ENCODE data around the gene SIL1. TPM values are rescaled to one million over a fixed set of nuclear protein-coding genes. Genes with fewer than 3 reads are reported as not detected.

Gene SIL1
- total RNA-seq, 2 experiments from 2014 or later: 21.4 to 29.6 TPM

DNA sequence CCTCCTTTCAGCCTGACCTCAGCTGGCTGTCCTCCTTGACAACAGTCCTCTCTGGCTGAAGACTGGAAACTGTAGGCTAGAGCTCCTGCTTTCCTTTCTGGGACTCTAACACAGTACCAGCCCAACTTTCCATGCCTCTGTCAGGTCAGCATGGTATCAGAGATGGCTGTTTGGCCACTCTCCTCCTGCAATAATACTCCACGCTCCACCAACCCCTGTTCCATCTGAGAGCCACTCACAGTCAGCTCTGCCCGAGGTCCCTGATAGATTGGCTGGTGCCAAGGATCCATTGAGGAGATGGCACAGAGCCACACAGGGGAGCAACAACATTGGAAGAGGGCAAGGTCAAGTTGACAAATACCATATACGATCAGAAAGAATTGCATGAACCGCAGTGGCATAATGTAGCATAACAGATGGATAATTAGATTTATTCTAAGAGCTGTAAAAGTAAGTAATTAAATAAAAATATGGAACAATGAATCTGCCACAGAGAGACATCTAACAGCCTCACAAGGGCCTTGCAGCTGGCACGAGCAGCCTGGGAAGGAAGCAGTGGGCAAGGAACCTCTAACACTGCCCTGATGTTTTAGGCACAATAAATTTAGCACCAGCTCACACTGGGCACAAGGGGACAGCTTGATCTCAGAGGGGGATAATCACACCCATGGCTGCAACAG is 228.7 kb downstream of the SIL1 start:
- H3K9me3 Mint-ChIP-seq: no peaks in the 10 kb centered on the region
- H3K4me3 Mint-ChIP-seq: no peak overlapping the region
- no peaks in the 10 kb centered on the region for H3K27me3 Mint-ChIP-seq (ENCODE audit: low read depth)
- no peak overlapping the region for H3K27ac Mint-ChIP-seq
- H3K36me3 Mint-ChIP-seq (ENCODE audit: low read depth): no peaks in the 10 kb centered on the region
- no peak for DNase-seq
- CTCF ChIA-PET: interaction anchor here (0.5 to 0.6 kb wide), 2 partner anchors 297 to 383 kb away, joined by 3 to 4 read pairs; no protein-coding TSS in a partner anchor
- H3K4me1 Mint-ChIP-seq (ENCODE audit: low read depth): no peaks in the 10 kb centered on the region
- intact Hi-C loops (cut with micrococcal nuclease): no loop called here

DNA sequence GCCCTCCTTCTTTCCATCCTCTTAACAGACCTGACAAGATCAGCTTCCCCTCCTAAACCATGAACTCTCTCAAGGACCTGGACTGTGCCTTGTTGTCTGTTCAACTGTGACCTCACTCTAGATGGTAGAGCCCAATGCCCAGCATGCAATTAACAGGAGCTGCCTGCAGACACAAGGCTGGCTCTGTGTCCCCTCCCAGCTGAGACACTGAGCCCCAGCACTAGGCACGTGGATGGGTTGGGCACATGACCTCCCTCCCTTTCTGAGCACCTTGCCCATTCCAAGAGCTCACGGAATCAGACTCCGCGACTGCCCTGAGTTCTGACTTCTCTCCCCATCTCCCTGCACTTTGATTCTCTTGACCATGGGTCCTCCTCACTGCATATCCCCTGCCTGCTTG is 229.6 kb downstream of the SIL1 start:
- Mint-ChIP-seq H3K9me3 (no peaks in the 10 kb centered on the region), H3K4me3 (no peak overlapping the region), H3K36me3 (ENCODE audit: low read depth) (no peaks in the 10 kb centered on the region), H3K27ac (no peak overlapping the region), H3K4me1 (ENCODE audit: low read depth) (no peaks in the 10 kb centered on the region), H3K27me3 (ENCODE audit: low read depth) (no peaks in the 10 kb centered on the region)
- CTCF ChIA-PET: no interaction called here
- intact Hi-C loops (cut with micrococcal nuclease): no loop called here
- no peak for DNase-seq

DNA sequence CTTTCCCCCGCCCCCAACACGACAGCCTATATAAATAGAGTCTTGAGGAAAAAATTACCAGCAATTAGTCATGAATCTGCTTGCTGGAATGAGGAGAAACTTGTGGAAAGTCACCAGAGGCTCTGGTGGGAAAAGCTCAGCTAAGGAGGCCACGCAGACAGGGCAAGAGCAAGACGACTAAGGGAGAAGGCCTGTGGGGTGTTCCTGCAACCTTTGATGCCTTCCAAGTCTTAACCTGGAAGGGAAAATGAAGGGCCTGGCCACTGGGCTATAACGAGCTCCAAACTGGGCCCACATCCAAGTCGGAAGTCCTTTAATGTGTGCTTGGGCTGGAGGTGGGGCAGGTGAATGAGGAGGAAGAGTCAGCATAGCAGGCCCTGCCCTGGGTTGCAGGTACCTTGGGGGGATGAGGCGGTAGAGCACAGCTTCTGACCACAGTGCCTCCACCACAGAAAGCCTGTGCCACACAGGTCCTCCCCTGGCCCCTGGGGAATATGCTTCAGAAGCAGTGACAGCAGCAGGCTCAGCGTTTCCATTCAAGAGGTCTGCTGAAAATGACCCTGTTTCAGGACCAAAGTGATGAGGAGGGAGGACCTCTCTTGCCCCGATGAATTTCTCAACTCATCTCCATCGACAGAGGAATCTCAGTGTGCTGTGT is 230.2 kb downstream of the SIL1 start:
- no peaks in the 10 kb centered on the region for H3K27me3 Mint-ChIP-seq (ENCODE audit: low read depth)
- intact Hi-C loops (cut with micrococcal nuclease): no loop called here
- CTCF ChIA-PET: no interaction called here

DNA sequence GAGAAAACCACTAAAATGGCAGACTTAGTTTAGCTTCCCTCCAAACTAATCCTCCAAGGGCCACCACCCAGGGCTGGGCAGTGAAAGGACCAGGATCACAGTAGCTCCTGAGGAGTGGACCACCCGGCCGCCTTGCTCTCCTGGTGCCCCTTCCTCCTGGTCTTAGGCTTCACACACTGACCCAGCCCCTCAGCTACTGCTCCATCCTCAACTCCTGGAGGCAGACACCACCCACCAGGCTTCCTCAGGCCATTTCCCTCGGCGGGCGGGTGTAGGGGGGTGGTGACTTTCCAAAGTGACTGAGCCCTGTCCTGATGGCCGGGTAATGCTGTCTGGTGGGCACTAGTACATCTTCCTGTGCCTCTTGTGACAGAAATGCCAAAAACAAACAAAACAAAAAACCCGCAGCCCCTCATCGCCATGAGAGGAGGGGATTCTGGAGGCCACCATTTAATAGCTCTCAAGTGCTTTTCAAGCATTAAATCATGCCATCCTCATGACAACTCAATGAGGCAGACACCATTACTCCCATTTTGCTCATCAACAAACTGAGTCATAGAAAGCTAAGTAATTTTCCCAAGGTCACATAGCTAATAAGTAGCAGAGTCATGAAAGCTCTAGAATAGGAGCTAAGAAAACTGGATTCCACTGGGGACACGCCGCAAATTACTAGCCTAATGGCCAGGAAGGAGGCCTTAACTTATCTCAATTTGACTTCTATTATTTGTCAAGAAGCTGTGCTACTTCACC is 231.8 kb downstream of the SIL1 start:
- Mint-ChIP-seq H3K27me3 (ENCODE audit: low read depth) (no peaks in the 10 kb centered on the region), H3K27ac (no peak overlapping the region), H3K36me3 (ENCODE audit: low read depth) (no peaks in the 10 kb centered on the region), H3K9me3 (no peaks in the 10 kb centered on the region), H3K4me1 (ENCODE audit: low read depth) (no peaks in the 10 kb centered on the region), H3K4me3 (no peak overlapping the region)
- no peak for DNase-seq
- CTCF ChIA-PET: no interaction called here
- intact Hi-C loops (cut with micrococcal nuclease): no loop called here

More for the DNA sequence above, 230.2 kb downstream of the SIL1 start:
- H3K27ac Mint-ChIP-seq: no peak overlapping the region
- H3K4me1 Mint-ChIP-seq (ENCODE audit: low read depth): no peaks in the 10 kb centered on the region
- H3K9me3 Mint-ChIP-seq: no peaks in the 10 kb centered on the region
- H3K4me3 Mint-ChIP-seq: no peak overlapping the region
- no peaks in the 10 kb centered on the region for H3K36me3 Mint-ChIP-seq (ENCODE audit: low read depth)
- DNase-seq: no peak

DNA sequence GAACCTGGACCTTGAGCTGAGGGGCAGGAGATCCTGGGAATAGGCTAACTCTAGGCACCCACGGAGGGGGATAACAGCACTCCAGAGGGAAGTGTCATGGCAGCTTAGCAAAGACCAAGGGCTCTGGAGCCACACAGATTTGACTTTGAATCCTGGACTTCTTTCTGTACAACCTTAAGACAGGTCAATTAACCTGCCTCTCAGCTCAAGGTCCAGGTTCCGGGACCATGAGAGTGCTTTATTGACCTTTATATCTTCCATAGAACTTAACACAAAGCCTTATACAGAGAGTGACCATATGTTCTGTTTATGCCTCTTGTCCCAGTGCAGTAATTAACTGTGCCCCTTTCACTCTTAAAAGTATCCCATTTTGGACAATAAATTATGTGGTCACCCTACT is 232.5 kb downstream of the SIL1 start:
- Mint-ChIP-seq H3K4me1 (ENCODE audit: low read depth) (no peaks in the 10 kb centered on the region), H3K27me3 (ENCODE audit: low read depth) (no peaks in the 10 kb centered on the region), H3K9me3 (no peaks in the 10 kb centered on the region), H3K36me3 (ENCODE audit: low read depth) (no peaks in the 10 kb centered on the region), H3K27ac (no peak overlapping the region), H3K4me3 (no peak overlapping the region)
- DNase-seq: no peak
- intact Hi-C loops (cut with micrococcal nuclease): no loop called here
- CTCF ChIA-PET: no interaction called here

DNA sequence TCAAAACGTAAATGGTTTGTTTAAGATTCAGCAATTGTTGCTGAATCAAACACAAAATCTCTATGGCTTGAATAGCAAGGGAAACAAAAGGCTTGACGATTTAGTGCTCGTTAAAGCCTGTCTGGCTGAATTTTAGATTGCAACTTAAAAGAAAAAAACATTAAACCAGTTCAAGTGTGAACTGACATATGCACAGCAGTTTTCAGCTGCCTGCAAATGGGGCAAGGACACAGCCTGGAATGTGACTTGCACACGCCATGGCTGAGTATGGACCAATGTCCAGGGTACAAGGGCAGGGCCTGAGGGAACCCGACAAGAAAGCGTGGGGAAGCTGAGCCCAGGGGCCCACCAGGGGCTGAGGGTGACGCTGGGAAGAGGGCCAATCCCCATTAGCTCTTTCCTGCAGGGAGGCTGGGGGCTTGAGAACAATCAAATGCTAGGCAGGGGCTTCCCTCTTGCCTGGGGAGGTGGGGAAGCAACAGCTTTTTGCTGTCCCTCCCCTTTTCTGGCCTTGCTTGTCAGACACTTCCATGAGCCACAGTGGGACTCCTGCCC is 233.4 kb downstream of the SIL1 start:
- CTCF ChIA-PET: no interaction called here
- H3K4me1 Mint-ChIP-seq (ENCODE audit: low read depth): no peaks in the 10 kb centered on the region
- H3K9me3 Mint-ChIP-seq: no peaks in the 10 kb centered on the region
- no peak overlapping the region for H3K27ac Mint-ChIP-seq
- no peaks in the 10 kb centered on the region for H3K27me3 Mint-ChIP-seq (ENCODE audit: low read depth)
- no peak overlapping the region for H3K4me3 Mint-ChIP-seq
- intact Hi-C loops (cut with micrococcal nuclease): no loop called here
- H3K36me3 Mint-ChIP-seq (ENCODE audit: low read depth): no peaks in the 10 kb centered on the region
- no peak for DNase-seq

DNA sequence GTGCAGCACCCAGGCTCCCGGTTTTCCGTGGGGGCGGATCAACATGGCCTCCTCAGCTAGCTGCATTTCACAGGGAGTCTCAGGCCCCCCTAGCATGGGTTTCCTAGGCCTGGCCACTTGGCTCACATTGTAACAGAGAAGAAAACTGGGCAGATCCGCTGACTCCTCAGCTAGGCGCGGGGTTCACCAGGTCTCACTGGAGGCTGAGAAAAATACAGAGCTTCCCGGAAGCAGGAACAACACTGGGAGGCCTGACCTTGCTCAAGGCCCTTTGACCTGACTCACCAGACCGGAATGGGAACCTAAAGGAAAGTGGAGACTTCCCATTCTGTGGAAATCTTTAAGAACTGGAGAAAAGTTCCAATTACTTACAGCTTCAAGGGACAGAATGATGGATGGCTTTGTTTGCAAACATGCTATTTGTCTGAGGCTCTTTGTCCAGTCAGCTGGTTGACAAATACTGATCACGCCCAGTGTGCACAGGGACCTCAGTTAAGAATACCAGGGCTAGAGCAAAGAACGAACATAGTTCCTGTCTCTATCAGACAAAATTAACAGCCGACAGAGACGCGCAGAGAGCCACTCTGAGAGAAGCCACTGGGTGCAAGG is 234.3 kb downstream of the SIL1 start:
- no peak for DNase-seq
- H3K4me1 Mint-ChIP-seq (ENCODE audit: low read depth): no peaks in the 10 kb centered on the region
- no peak overlapping the region for H3K4me3 Mint-ChIP-seq
- no peaks in the 10 kb centered on the region for H3K36me3 Mint-ChIP-seq (ENCODE audit: low read depth)
- intact Hi-C loops (cut with micrococcal nuclease): no loop called here
- no peaks in the 10 kb centered on the region for H3K27me3 Mint-ChIP-seq (ENCODE audit: low read depth)
- no peak overlapping the region for H3K27ac Mint-ChIP-seq
- CTCF ChIA-PET: no interaction called here
- H3K9me3 Mint-ChIP-seq: no peaks in the 10 kb centered on the region

DNA sequence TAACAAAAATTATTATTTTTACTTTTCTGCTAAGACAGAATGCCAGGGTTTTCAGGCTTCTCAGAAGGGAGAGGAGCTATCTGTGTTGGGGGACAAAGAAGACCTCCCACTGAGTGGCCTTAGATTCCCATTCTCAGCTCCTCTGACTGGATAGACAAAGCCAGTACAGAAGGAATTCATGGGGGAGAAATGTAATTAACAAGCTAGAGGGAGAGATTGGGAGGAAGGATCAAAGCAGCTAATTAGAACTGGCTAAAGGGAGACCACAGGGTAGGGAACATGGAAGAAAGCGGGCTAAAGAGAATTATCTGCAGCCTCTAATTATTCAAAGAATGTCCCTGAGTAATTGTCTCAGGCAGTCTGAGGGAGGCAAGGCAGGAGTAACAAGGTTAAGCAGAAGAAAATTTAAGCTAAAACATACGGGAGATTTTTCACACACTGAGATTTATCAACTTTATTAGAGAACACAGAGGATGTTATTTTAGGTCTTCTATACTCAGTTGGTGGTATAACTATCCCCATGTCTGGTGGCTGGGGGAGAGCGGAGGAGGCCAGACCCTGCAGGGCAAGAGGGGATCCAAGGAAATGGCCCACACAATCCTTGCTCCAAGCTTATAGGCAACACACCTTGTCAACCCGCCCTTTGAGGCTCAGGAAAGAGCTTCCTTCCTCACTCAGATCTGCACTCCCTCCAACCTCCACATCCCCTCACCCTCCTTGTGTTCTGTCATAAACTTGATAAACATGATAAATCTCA is 235.4 kb downstream of the SIL1 start:
- no peaks in the 10 kb centered on the region for H3K36me3 Mint-ChIP-seq (ENCODE audit: low read depth)
- intact Hi-C loops (cut with micrococcal nuclease): no loop called here
- H3K4me3 Mint-ChIP-seq: no peak overlapping the region
- H3K27me3 Mint-ChIP-seq (ENCODE audit: low read depth): no peaks in the 10 kb centered on the region
- CTCF ChIA-PET: no interaction called here
- no peak overlapping the region for H3K27ac Mint-ChIP-seq
- H3K4me1 Mint-ChIP-seq (ENCODE audit: low read depth): no peaks in the 10 kb centered on the region
- no peak for DNase-seq
- H3K9me3 Mint-ChIP-seq: no peaks in the 10 kb centered on the region

DNA sequence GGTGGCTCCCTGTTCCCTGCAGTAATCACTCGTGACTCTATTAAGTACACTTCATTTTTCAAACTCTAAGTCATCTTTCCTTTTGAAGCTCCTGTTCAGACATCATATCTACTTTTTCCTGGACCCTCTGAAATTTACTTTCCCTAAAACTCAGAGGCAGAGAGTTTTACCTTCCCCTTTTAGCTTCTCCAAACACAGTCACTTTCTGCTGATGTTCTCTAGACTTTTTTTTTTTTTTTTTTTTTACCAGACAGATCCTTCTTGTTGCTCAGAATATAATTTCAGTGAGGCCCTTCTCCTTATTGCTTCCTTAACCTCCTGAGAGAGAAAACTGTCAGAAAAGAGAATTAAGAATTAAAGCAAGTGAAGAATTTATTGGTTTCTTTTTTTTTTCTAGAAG is 236.4 kb downstream of the SIL1 start:
- Mint-ChIP-seq H3K36me3 (ENCODE audit: low read depth) (no peaks in the 10 kb centered on the region), H3K4me1 (ENCODE audit: low read depth) (no peaks in the 10 kb centered on the region), H3K4me3 (no peak overlapping the region), H3K27ac (no peak overlapping the region), H3K9me3 (no peaks in the 10 kb centered on the region), H3K27me3 (ENCODE audit: low read depth) (no peaks in the 10 kb centered on the region)
- no peak for DNase-seq
- intact Hi-C loops (cut with micrococcal nuclease): no loop called here
- CTCF ChIA-PET: no interaction called here

DNA sequence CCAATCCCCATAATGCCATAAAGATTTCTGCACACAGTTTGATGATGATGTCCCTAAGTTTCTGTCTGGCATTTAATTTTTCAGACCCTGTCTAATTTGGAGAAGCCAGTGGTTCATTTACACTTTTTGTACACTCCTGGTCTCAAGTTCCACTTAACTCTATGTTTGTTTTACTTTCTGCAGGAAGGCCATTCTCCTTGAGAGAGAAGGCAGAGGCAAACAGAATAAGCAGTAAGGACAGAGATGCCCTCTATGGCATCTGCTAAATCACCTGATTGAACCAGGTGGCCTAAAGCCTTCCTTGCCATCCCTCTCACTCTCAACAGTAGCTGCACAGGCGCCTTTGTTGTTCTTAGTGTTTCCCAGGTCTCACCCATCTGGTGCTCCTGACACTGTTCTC is 236.9 kb downstream of the SIL1 start:
- Mint-ChIP-seq H3K9me3 (no peaks in the 10 kb centered on the region), H3K4me3 (no peak overlapping the region), H3K36me3 (ENCODE audit: low read depth) (no peaks in the 10 kb centered on the region), H3K27ac (no peak overlapping the region), H3K4me1 (ENCODE audit: low read depth) (no peaks in the 10 kb centered on the region), H3K27me3 (ENCODE audit: low read depth) (no peaks in the 10 kb centered on the region)
- intact Hi-C loops (cut with micrococcal nuclease): no loop called here
- no peak for DNase-seq
- CTCF ChIA-PET: no interaction called here

DNA sequence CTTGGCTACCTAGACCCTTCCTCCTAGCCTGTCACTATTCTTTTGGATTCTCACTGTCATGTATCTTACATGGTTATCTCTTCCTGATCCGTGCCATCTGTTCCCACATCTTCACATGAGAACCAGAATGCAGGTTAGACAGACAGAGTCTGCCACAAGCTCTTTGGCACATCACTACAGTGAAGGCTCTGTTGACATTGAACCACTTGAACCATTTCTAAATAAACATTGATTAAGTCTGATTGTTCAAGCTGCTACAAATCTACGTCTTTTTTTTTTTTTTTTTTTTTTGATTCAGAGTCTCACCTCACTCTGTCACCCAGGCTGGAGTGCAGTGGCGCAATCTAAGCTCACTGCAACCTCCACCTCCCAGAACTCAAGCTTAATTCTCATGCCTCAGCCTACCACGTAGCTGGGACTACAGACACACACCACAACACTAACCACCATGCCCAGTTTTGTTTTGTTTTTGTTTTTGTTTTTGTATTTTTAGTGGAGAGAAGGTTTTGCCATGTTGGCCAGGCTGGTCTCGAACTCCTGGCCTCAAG is 237.9 kb downstream of the SIL1 start:
- no peak for DNase-seq
- no peaks in the 10 kb centered on the region for H3K36me3 Mint-ChIP-seq (ENCODE audit: low read depth)
- no peak overlapping the region for H3K4me3 Mint-ChIP-seq
- no peaks in the 10 kb centered on the region for H3K4me1 Mint-ChIP-seq (ENCODE audit: low read depth)
- H3K9me3 Mint-ChIP-seq: no peaks in the 10 kb centered on the region
- CTCF ChIA-PET: no interaction called here
- no peak overlapping the region for H3K27ac Mint-ChIP-seq
- no peaks in the 10 kb centered on the region for H3K27me3 Mint-ChIP-seq (ENCODE audit: low read depth)
- intact Hi-C loops (cut with micrococcal nuclease): no loop called here

DNA sequence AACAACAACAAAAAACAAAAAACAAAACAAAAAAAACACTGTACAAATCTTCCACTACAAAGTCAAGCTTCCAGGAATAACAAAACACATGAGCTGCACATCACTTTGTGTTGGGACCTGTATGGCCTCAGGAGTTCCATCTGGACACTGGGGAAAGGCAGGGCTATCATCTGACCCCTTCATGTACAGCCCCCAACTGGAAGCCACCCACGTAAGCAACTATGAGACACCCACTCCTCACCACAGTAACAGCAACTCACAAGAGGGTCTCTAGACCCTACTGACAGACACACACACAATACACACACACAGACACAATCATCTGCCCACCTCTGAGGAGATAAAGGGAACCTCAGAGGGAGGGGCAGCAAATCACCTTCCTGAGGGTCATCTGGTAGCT is 241.4 kb downstream of the SIL1 start:
- peaks cover 16% of the 10 kb centered on the region for H3K4me1 Mint-ChIP-seq (ENCODE audit: low read depth)
- H3K27ac Mint-ChIP-seq: no peak overlapping the region
- CTCF ChIA-PET: no interaction called here
- DNase-seq: no peak
- no peak overlapping the region for H3K4me3 Mint-ChIP-seq
- peaks cover 2% of the 10 kb centered on the region for H3K36me3 Mint-ChIP-seq (ENCODE audit: low read depth)
- intact Hi-C loops (cut with micrococcal nuclease): no loop called here
- no peaks in the 10 kb centered on the region for H3K27me3 Mint-ChIP-seq (ENCODE audit: low read depth)
- no peaks in the 10 kb centered on the region for H3K9me3 Mint-ChIP-seq

Data from activated naive CD4-positive, alpha-beta T cell treated with anti-CD3 and anti-CD28 coated beads for 36 hours (primary cell).